Stomach (tissue), 4 donors: ENCODE data around the gene SLC4A1AP.

Source experiments
- POLR2A ChIP-seq, 4 donors: fragments of 450-650 bp; IDR thresholded peaks; one replicate each; pipeline ENCODE4 v1.6.1; 2016; ENCODE audit warnings: antibody characterized with exemption in 4 of 4, control low read depth in 2 of 4, mild to moderate bottlenecking in 1 of 4, moderate library complexity in 1 of 4
- TF ChIP-seq, protein P1 (sequence below), 7 experiments: fragments of 450-650 bp in 4 of 7; fragments of 200-600 bp in 3 of 7; sonication (generic) in 3 of 7; IDR thresholded peaks; one replicate each; pipeline ENCODE4 v1.5.1; 2016 to 2019; ENCODE audit warnings: antibody characterized with exemption in 7 of 7, control low read depth in 2 of 7, mild to moderate bottlenecking in 1 of 7

DNA sequence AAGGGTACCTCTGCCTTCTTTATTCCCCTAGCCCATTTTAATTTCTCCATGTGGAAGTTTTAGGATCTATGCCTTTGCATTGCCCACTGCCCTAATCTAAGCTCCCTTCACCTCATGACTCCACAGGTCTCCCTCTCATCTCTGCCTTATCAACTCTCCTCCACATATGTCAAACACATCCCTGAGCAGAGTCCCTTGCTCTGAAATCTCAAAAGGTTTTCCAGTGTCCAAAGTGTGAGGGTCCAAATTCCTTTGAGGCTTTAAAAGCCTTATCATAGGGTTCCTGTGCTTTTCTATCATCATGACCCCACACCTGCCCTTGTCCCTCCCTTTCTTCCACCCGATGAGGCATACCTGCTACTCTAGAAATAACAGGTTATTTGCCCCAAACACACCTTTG lies 38.6 kb downstream of the SLC4A1AP start:
- TF ChIP-seq, protein P1, sequence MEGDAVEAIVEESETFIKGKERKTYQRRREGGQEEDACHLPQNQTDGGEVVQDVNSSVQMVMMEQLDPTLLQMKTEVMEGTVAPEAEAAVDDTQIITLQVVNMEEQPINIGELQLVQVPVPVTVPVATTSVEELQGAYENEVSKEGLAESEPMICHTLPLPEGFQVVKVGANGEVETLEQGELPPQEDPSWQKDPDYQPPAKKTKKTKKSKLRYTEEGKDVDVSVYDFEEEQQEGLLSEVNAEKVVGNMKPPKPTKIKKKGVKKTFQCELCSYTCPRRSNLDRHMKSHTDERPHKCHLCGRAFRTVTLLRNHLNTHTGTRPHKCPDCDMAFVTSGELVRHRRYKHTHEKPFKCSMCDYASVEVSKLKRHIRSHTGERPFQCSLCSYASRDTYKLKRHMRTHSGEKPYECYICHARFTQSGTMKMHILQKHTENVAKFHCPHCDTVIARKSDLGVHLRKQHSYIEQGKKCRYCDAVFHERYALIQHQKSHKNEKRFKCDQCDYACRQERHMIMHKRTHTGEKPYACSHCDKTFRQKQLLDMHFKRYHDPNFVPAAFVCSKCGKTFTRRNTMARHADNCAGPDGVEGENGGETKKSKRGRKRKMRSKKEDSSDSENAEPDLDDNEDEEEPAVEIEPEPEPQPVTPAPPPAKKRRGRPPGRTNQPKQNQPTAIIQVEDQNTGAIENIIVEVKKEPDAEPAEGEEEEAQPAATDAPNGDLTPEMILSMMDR (IDR thresholded peaks at IDR 0.05) = no peak
- no peak for TF ChIP-seq POLR2A (IDR thresholded peaks at IDR 0.05)
